LoVo (cell line): Measurements from ENCODE around the gene NVL.
A peak's percentile ranks its signal among the peaks of the same experiment; 100 is the strongest.

Source experiments
- DNase-seq: peaks from one replicate; pipeline ENCODE4 v3.0.0-alpha.2; 2016; ENCODE audit warnings: low spot score

NVL gene

GRCh38 chr1:224193319-224193966 is 136.5 kb downstream of the NVL start:
- no peak for DNase-seq

DNA sequence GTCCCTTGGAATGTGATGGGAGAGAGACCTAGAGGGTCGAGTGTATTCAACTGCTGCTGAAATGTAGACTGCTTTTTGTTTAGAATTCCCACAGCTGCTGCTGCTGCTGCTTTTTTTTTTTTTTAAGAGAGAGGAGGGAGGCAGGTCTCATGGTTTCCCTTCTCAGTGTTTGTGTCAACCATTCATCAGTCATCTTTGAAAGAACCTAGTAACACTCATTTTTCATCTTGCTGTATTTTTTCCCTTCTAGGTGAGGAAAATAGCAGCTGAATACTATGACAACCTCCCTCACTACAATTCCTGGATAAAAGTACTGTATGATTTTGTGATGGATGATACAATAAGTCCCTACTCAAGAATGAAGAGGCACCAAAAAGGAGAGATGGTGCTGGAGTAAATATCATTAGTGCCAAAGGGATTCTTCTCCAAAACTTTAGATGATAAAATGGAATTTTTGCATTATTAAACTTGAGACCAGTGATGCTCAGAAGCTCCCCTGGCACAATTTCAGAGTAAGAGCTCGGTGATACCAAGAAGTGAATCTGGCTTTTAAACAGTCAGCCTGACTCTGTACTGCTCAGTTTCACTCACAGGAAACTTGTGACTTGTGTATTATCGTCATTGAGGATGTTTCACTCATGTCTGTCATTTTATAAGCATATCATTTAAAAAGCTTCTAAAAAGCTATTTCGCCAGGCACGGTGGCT is 137.7 kb downstream of the NVL start:
- no peak for DNase-seq

- no peak for DNase-seq
These were observed 140.4 kb downstream of the NVL start for GRCh38 chr1:224189561-224189960.

GRCh38 chr1:224188286-224188685 is 141.7 kb downstream of the NVL start:
- DNase-seq: no peak

DNA sequence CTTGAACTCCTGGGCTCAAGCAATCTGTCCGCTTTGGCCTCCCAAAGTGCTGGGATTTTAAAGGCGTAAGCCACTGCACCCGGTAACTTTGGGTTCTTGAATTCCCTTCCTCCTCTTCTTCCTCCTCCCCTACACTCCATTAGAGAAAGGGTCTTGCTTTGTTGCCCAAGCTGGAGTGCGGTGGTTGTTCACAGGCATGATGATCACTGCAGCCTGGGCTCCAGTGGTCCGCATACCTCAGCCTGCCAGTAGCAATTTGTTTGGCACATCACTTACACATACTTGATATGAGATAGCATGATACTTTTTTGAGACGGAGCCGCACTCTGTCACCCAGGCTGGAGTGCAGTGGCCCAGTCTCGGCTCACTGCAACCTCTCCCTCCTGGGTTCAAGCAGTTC is 144.8 kb downstream of the NVL start:
- no peak for DNase-seq

DNA sequence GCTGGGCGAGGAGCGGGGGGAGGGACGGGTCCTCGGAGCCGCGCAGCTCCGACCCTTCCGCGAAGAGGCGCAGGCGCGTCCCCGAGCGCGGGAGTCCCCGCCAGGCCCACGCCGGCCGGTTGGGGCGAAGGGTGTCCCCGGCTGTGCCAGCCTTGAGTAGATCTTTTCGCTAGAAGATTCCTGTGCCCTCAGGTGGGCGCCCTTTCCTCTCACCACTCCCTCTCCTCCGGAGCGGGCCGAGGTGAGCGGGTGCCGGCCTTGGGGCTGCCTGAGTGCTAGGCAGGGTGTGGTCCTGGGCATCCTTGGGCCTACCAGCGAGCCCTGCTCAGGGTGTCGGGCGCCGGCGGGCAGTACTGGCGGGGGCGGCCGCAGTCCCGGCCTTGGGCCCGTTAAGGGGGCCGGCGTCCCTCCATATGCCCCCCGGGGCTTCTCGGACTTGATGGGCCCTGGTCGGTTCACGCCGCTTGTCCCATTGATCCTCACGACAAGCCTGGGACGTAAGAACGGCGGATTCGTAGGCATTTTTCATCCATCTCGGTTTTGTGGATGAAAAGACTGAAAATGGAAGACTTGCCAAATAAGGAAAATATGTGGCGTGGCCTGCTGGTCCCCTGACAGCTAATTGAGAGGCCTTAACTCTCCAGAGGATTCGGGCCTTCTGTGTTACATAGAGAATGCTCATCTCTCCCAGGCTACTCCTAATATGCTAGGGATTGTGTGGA is 146.2 kb downstream of the NVL start:
- peak; percentile 49 for DNase-seq

GRCh38 chr1:224182866-224183590 is 146.9 kb downstream of the NVL start, which contains the start of gene DEGS1:
DEGS1 (plus strand) TSS chr1:224183240; CDS start chr1:224183337, 97 bp downstream.
- peak; percentile 87 for DNase-seq

DNA sequence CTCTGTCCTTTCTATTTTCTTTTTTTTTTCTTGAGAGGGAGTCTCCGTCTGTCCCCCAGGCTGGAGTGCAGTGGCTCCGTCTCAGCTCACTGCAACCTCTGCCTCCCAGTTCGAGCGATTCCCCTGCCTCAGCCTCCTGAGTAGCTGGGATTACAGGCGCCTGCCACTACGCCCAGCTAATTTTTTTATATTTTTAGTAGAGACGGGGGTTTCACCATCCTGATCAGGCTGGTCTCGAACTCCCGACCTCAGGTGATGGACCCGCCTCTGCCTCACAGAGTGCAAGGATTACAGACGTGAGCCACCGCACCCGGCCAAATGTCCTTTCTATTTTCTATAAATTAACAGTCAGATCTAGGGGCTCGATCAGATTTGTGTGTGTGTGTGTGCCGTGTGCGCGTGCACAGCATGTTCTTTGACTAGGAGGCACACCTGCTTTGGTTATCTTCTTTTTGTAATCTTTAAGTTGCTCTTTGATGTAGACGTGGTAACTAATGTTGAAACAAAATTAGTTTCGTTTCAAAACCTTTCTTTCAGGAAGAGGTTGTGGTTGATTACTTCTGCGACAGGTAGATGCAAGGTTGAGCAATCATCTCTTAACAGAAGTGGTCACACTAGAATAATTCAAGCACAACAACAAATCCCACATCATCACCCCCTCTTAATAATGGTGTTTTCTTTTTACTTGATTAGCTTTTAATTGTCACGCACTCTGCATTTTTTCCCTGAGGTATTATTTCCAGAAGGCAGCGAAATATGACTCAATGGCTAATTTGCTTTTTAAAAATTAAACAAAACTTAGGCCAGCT is 147.7 kb downstream of the NVL start:
- peak; percentile 32 for DNase-seq

DNA sequence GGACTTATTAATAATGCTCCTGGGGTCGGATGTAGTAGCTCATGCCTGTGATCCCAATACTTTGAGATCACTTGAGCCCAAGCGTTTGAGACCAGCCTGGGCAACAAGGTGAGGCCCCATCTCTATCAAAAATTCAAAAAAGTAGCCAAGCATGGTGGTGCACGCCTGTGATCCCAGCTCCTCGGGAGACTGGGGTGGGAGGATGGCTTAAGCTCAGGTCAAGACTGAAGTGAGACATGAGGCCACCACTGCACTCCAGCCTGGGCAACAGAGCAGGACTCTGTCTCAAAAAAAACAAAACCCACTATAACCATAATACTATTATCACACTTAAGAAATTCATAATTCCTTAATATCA is 148.5 kb downstream of the NVL start:
- no peak for DNase-seq

DNA sequence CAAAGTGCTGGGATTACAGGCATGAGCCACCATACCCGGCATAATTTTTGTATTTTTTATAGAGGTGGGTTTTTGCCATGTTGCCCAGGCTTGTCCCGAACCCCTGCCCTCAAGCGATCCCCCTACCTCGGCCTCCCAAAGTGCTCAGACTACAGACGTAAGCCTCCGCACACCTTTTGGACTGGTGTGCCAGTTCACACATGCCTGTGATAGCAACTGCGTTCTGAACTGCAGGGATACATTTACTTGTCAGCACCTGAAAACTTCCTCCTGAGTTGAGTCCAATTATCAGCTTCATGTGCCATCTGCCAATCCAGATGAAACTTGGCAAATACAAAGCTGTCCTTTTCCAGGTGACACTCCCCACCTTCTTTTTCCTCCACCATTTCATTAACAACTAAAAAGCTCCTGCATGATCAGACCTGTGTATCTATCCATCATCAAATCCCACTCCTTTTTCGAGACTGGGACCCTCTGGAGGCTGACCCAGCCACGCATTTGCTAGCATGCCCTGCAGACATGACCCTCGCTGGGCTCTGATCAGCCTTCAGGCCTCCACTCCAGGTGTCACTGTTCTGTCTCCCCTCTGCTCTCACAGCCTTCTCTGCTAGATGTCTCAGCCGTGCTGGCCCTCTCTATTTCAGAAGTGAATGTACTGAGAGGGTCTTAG is 149.1 kb downstream of the NVL start:
- DNase-seq: no peak

DNA sequence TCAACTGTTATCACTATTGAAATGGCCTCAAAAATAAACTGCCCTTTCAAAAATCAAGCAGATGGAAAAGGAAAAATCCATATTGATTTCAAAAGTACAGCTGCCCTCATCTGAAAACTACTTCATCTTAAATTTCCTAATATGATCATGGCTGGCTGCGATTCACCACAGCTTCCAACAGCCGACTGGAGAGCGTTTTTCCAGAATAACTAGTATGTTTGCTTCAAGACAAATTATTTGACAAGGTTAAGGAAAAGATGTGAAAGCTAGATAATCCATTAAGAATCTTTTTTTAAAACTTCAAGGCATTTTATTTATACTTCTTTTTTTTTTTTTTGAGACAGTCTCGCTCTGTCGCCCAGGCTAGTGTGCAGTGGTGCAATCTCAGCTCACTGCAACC is 151.1 kb downstream of the NVL start:
- DNase-seq: no peak

GRCh38 chr1:224177356-224177999 is 152.5 kb downstream of the NVL start:
- no peak for DNase-seq
